ENCODE data around the gene CCDC88C.

DNA sequence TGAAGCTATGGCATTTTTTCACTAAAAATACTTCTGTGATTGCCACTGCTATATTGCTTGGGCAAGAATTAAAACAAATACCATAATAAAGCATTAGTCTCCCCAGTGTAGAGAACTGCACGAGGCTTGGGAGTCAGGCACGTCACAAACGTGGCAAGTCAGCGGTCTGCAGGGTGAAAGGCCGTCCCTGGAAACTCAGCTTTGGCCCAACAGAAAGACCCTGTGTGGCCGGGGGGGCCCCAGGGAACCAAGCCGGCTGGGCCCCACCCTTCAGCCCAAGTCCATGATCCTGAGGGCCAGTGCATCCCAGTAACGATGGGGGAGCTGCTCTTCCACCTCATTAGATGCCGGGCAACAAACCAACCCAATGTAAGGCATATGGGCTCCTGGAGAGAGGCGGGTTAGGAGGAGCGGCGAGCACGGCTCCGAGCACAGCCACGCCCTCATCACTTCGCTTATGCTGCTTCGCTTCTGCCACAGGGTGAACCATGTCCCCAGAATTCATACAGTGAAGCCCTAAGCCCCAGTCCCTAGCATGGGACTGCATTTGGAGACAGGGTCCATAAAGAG is 122.3 kb downstream of the CCDC88C start:
- TF ChIP-seq, protein P1, sequence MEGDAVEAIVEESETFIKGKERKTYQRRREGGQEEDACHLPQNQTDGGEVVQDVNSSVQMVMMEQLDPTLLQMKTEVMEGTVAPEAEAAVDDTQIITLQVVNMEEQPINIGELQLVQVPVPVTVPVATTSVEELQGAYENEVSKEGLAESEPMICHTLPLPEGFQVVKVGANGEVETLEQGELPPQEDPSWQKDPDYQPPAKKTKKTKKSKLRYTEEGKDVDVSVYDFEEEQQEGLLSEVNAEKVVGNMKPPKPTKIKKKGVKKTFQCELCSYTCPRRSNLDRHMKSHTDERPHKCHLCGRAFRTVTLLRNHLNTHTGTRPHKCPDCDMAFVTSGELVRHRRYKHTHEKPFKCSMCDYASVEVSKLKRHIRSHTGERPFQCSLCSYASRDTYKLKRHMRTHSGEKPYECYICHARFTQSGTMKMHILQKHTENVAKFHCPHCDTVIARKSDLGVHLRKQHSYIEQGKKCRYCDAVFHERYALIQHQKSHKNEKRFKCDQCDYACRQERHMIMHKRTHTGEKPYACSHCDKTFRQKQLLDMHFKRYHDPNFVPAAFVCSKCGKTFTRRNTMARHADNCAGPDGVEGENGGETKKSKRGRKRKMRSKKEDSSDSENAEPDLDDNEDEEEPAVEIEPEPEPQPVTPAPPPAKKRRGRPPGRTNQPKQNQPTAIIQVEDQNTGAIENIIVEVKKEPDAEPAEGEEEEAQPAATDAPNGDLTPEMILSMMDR (IDR thresholded peaks at IDR 0.05): no peak
- TF ChIP-seq ZFX (IDR thresholded peaks at IDR 0.05; ENCODE audit: borderline replicate concordance): no peak

All from 22Rv1 (cell line).